HepG2 (cell line): Measurements from ENCODE around the gene GALNT10.

Experiments
- DMAP1 ChIP-seq: IDR thresholded peaks from 2 replicates; pipeline ENCODE4 v1.6.1; 2016
- ELF4 ChIP-seq: sonication (generic); formaldehyde crosslinking; IDR thresholded peaks from 2 replicates; pipeline ENCODE4 v1.5.0; 2020; ENCODE audit warnings: missing genetic modification reagents, mild to moderate bottlenecking, moderate library complexity, borderline replicate concordance
- EP300 ChIP-seq, 3 experiments: sonication (generic) in 1 of 3; formaldehyde crosslinking in 1 of 3; IDR thresholded peaks; 2 replicates each; pipeline versions ENCODE4 v1.5.1 to v1.6.1; 2011 to 2020; ENCODE audit warnings: low read depth in 2 of 3, low read length in 2 of 3, borderline replicate concordance in 1 of 3, improper control_type of control experiment in 1 of 3, mild to moderate bottlenecking in 1 of 3, missing genetic modification reagents in 1 of 3, moderate library complexity in 1 of 3
- FOXK1 ChIP-seq: sonication (generic); formaldehyde crosslinking; IDR thresholded peaks from 2 replicates; pipeline ENCODE4 v1.4.0; 2020; ENCODE audit warnings: low read depth, missing genetic modification reagents, borderline replicate concordance
- KAT7 ChIP-seq: IDR thresholded peaks from 2 replicates; pipeline ENCODE4 v1.6.1; 2018; ENCODE audit warnings: borderline replicate concordance, missing compliant biosample characterization
- KDM5A ChIP-seq: fragments of 200-600 bp; sonication (generic); IDR thresholded peaks from 2 replicates; pipeline ENCODE4 v1.7.0; 2018; ENCODE audit warnings: antibody characterized with exemption, mild to moderate bottlenecking, low read length, borderline replicate concordance
- PHB2 ChIP-seq: fragments of 450-650 bp; IDR thresholded peaks from 2 replicates; pipeline ENCODE4 v1.6.1; 2018; ENCODE audit not compliant: partially characterized antibody
- POLR2AphosphoS5 ChIP-seq: IDR thresholded peaks from 2 replicates; pipeline ENCODE4 v1.6.1; 2012; ENCODE audit warnings: low read depth, low read length
- ZNF44 ChIP-seq: sonication (generic); formaldehyde crosslinking; IDR thresholded peaks from 2 replicates; pipeline ENCODE4 v1.5.1; 2020; ENCODE audit warnings: mild to moderate bottlenecking, missing genetic modification reagents
- ZSCAN25 ChIP-seq: sonication (generic); formaldehyde crosslinking; IDR thresholded peaks from 2 replicates; pipeline ENCODE4 v1.8.0; 2022; ENCODE audit warnings: mild to moderate bottlenecking, missing genetic modification reagents
- TF ChIP-seq, protein P1 (sequence below): sonication (generic); formaldehyde crosslinking; IDR thresholded peaks from 2 replicates; pipeline ENCODE4 v1.5.0; 2020; ENCODE audit warnings: mild to moderate bottlenecking, missing genetic modification reagents, borderline replicate concordance
- TF ChIP-seq, protein P2 (sequence below): IDR thresholded peaks from 2 replicates; pipeline ENCODE4 v1.6.1; 2016; ENCODE audit warnings: control low read depth
- TF ChIP-seq, protein P3 (sequence below): sonication (generic); formaldehyde crosslinking; IDR thresholded peaks from 2 replicates; pipeline ENCODE4 v1.5.0; 2020; ENCODE audit warnings: mild to moderate bottlenecking, missing genetic modification reagents, moderate library complexity
- TF ChIP-seq, protein P4 (sequence below): sonication (generic); formaldehyde crosslinking; IDR thresholded peaks from 2 replicates; pipeline ENCODE4 v1.5.1; 2020; ENCODE audit warnings: missing genetic modification reagents, mild to moderate bottlenecking, borderline replicate concordance

DNA sequence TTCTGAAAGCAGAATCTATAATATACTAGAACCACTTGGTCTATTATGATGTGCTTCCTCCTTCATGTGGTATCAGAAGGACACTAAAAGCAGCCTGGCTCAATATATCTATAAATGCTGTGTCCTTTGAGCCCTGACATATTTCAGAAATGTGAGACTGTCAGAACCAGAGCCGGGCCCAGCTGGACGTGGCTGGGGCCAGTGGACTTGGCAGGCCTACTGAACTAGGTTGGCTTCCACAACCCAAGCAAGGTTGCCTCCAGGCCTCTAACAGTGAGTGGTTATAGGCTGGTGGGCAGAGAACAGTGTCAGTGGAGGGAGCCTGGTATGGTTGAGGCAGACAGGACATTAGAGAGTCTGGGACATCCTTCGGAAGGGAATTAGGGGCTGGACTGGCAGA lies 78.9 kb downstream of the GALNT10 start:
- no peak for TF ChIP-seq ELF4 (CRISPR knock-in tag)
- TF ChIP-seq, protein P1, sequence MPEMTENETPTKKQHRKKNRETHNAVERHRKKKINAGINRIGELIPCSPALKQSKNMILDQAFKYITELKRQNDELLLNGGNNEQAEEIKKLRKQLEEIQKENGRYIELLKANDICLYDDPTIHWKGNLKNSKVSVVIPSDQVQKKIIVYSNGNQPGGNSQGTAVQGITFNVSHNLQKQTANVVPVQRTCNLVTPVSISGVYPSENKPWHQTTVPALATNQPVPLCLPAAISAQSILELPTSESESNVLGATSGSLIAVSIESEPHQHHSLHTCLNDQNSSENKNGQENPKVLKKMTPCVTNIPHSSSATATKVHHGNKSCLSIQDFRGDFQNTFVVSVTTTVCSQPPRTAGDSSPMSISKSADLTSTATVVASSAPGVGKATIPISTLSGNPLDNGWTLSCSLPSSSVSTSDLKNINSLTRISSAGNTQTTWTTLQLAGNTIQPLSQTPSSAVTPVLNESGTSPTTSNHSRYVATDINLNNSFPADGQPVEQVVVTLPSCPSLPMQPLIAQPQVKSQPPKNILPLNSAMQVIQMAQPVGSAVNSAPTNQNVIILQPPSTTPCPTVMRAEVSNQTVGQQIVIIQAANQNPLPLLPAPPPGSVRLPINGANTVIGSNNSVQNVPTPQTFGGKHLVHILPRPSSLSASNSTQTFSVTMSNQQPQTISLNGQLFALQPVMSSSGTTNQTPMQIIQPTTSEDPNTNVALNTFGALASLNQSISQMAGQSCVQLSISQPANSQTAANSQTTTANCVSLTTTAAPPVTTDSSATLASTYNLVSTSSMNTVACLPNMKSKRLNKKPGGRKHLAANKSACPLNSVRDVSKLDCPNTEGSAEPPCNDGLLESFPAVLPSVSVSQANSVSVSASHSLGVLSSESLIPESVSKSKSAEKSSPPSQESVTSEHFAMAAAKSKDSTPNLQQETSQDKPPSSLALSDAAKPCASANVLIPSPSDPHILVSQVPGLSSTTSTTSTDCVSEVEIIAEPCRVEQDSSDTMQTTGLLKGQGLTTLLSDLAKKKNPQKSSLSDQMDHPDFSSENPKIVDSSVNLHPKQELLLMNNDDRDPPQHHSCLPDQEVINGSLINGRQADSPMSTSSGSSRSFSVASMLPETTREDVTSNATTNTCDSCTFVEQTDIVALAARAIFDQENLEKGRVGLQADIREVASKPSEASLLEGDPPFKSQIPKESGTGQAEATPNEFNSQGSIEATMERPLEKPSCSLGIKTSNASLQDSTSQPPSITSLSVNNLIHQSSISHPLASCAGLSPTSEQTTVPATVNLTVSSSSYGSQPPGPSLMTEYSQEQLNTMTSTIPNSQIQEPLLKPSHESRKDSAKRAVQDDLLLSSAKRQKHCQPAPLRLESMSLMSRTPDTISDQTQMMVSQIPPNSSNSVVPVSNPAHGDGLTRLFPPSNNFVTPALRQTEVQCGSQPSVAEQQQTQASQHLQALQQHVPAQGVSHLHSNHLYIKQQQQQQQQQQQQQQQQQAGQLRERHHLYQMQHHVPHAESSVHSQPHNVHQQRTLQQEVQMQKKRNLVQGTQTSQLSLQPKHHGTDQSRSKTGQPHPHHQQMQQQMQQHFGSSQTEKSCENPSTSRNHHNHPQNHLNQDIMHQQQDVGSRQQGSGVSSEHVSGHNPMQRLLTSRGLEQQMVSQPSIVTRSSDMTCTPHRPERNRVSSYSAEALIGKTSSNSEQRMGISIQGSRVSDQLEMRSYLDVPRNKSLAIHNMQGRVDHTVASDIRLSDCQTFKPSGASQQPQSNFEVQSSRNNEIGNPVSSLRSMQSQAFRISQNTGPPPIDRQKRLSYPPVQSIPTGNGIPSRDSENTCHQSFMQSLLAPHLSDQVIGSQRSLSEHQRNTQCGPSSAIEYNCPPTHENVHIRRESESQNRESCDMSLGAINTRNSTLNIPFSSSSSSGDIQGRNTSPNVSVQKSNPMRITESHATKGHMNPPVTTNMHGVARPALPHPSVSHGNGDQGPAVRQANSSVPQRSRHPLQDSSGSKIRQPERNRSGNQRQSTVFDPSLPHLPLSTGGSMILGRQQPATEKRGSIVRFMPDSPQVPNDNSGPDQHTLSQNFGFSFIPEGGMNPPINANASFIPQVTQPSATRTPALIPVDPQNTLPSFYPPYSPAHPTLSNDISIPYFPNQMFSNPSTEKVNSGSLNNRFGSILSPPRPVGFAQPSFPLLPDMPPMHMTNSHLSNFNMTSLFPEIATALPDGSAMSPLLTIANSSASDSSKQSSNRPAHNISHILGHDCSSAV = no peak
- TF ChIP-seq ZSCAN25 = no peak
- TF ChIP-seq EP300 (IDR thresholded peaks at IDR 0.05; ENCODE audit: low read depth in 2 of 2, low read length in 2 of 2) = no peak
- TF ChIP-seq EP300 (CRISPR knock-in tag; IDR thresholded peaks at IDR 0.05; ENCODE audit: borderline replicate concordance) = no peak
- TF ChIP-seq, protein P2, sequence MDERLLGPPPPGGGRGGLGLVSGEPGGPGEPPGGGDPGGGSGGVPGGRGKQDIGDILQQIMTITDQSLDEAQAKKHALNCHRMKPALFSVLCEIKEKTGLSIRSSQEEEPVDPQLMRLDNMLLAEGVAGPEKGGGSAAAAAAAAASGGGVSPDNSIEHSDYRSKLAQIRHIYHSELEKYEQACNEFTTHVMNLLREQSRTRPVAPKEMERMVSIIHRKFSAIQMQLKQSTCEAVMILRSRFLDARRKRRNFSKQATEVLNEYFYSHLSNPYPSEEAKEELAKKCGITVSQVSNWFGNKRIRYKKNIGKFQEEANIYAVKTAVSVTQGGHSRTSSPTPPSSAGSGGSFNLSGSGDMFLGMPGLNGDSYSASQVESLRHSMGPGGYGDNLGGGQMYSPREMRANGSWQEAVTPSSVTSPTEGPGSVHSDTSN = no peak
- no peak for TF ChIP-seq DMAP1 (CRISPR knock-in tag)
- TF ChIP-seq, protein P3, sequence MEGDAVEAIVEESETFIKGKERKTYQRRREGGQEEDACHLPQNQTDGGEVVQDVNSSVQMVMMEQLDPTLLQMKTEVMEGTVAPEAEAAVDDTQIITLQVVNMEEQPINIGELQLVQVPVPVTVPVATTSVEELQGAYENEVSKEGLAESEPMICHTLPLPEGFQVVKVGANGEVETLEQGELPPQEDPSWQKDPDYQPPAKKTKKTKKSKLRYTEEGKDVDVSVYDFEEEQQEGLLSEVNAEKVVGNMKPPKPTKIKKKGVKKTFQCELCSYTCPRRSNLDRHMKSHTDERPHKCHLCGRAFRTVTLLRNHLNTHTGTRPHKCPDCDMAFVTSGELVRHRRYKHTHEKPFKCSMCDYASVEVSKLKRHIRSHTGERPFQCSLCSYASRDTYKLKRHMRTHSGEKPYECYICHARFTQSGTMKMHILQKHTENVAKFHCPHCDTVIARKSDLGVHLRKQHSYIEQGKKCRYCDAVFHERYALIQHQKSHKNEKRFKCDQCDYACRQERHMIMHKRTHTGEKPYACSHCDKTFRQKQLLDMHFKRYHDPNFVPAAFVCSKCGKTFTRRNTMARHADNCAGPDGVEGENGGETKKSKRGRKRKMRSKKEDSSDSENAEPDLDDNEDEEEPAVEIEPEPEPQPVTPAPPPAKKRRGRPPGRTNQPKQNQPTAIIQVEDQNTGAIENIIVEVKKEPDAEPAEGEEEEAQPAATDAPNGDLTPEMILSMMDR (CRISPR knock-in tag) = no peak
- TF ChIP-seq POLR2AphosphoS5 = no peak
- TF ChIP-seq, protein P4, sequence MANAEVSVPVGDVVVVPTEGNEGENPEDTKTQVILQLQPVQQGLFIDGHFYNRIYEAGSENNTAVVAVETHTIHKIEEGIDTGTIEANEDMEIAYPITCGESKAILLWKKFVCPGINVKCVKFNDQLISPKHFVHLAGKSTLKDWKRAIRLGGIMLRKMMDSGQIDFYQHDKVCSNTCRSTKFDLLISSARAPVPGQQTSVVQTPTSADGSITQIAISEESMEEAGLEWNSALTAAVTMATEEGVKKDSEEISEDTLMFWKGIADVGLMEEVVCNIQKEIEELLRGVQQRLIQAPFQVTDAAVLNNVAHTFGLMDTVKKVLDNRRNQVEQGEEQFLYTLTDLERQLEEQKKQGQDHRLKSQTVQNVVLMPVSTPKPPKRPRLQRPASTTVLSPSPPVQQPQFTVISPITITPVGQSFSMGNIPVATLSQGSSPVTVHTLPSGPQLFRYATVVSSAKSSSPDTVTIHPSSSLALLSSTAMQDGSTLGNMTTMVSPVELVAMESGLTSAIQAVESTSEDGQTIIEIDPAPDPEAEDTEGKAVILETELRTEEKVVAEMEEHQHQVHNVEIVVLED (CRISPR knock-in tag) = no peak
- TF ChIP-seq KAT7 (CRISPR knock-in tag) = no peak
- TF ChIP-seq ZNF44 = no peak
- no peak for TF ChIP-seq KDM5A
- TF ChIP-seq FOXK1 (CRISPR knock-in tag) = no peak
- no peak for TF ChIP-seq PHB2
